Memory B cell (primary cell): ENCODE measurements around the gene INTS1.
A peak's percentile ranks its signal among the peaks of the same experiment; 100 is the strongest.

Source experiments
- ATAC-seq: fragments of 150-1000 bp; cut with Tn5 transposase; 2 replicates; pipeline ENCODE4 v1.10.0; 2021; ENCODE audit warnings: low read depth, mild to moderate bottlenecking, moderate library complexity
- DNase-seq, 2 donors: peaks; one replicate each; pipeline ENCODE4 v3.0.0; 2022; ENCODE audit warnings: low spot score in 2 of 2
- H3K27ac Mint-ChIP-seq: one replicate; pipeline ENCODE4 v1.8.0; 2022; ENCODE audit warnings: mild to moderate bottlenecking, moderate library complexity, mixed read lengths
- H3K27me3 Mint-ChIP-seq: one replicate; pipeline ENCODE4 v1.8.0; 2022; ENCODE audit warnings: mixed read lengths
- H3K36me3 Mint-ChIP-seq: one replicate; pipeline ENCODE4 v1.8.0; 2022; ENCODE audit warnings: mild to moderate bottlenecking, mixed read lengths
- H3K4me1 Mint-ChIP-seq: one replicate; pipeline ENCODE4 v1.8.0; 2022; ENCODE audit warnings: mixed read lengths
- H3K4me3 Mint-ChIP-seq: one replicate; pipeline ENCODE4 v1.8.0; 2022; ENCODE audit warnings: mild to moderate bottlenecking, moderate library complexity, mixed read lengths
- H3K9me3 Mint-ChIP-seq: one replicate; pipeline ENCODE4 v1.8.0; 2022; ENCODE audit warnings: mixed read lengths

The INTS1 gene

DNA sequence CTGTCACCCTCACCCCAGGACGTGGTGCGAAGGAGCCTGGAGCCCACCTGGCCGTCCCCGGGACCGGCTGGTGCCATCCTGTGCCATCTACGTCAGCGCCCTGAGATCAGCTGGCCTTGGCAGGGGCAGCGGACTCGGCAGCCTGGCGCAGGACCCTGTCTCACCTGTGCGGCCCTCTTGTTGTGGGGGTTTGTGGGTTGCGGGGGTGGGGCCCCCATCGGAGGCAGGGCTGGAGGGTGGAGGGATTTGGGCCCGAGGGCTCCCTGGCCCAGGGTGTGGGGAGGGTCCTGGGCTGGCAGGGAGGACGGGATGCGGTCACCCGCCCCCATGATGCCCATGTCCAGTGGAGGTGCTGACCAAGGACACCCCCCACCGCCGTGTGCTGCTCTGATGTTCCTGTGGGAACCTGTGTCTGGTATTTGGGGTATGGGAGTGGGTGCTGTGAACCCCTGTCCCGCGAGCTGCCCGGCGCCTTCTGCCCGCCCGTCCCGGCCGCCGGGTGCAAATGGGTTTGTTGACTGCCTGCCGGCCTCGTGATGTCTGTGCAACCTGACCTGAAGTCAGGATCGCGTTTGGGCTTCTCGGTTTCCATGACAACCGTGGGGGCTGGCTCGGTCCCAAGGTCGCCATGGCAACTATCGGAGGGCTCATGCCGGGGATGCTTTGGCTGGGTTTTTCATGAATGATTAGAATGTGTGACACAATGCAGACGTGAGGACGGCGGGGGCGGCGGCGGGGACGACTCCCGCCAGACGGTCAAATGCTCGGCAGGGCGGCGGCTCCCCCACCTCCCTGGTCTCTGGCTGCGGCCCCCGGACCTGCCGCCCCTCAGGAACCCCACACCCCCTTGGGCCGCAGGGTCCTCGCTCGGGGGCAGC is 33.6 kb upstream of the INTS1 start:
- H3K36me3 Mint-ChIP-seq: peaks cover 12% of the 10 kb centered on the region
- no peak for ATAC-seq
- no peak overlapping the region for H3K4me3 Mint-ChIP-seq
- DNase-seq: no peak
- H3K4me1 Mint-ChIP-seq: peaks cover 11% of the 10 kb centered on the region
- H3K27ac Mint-ChIP-seq: no peak overlapping the region
- no peaks in the 10 kb centered on the region for H3K9me3 Mint-ChIP-seq
- H3K27me3 Mint-ChIP-seq: no peaks in the 10 kb centered on the region

- Mint-ChIP-seq H3K4me3 (no peak overlapping the region), H3K27ac (no peak overlapping the region), H3K36me3 (peaks cover 12% of the 10 kb centered on the region), H3K27me3 (no peaks in the 10 kb centered on the region), H3K9me3 (no peaks in the 10 kb centered on the region), H3K4me1 (peaks cover 12% of the 10 kb centered on the region)
- ATAC-seq (no peak), DNase-seq (no peak)
Measured at GRCh38 chr7:1536743-1537534, 32.8 kb upstream of the INTS1 start.

- Mint-ChIP-seq H3K27ac (no peak overlapping the region), H3K36me3 (peaks cover 12% of the 10 kb centered on the region), H3K27me3 (no peaks in the 10 kb centered on the region), H3K4me3 (no peak overlapping the region), H3K9me3 (no peaks in the 10 kb centered on the region), H3K4me1 (peaks cover 17% of the 10 kb centered on the region)
- ATAC-seq: no peak
- DNase-seq: no peak
Measured at GRCh38 chr7:1536455-1536742, 32.2 kb upstream of the INTS1 start.

DNA sequence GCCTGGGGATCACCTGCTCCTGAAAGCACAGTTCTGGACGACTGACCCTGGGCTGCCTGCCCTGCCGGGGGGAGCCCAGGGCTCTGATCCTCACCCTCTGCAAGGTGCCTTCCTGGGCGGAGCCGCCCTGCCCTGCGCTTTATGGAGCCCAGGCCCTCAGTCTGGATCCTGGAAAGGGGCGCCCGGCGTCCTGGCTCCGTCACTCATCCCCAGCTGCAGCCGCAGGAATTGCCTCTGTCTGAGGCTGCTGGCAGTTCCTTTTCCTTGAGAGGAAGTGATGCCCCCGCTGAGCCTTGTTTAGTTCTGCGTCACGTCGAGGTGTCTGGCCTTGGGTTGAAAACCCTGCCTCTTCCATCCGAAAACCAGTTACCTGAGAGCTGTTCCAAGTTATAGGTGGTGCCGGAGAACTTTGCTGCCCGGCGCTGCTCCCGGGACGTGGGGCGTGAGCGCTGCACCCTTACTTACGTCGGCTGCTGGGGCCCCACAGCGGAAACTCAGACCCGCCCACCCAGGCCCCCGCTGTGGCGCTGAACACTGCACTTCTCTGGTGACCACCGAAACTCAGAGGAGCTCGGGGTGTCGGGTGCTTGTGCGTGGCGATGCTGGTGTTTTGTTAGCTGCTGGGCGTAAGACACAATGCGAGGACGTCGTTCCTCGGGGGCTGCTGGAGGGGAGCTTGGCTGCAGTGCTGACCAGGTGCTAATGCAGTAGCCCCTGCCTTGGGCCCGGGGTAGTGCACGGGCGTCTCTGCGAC is 31.7 kb upstream of the INTS1 start:
- no peak overlapping the region for H3K4me3 Mint-ChIP-seq

GRCh38 chr7:1535100-1535458 is 30.9 kb upstream of the INTS1 start:
- DNase-seq (no peak), ATAC-seq (no peak)
- Mint-ChIP-seq H3K27ac (no peak overlapping the region), H3K27me3 (no peaks in the 10 kb centered on the region), H3K4me1 (peaks cover 18% of the 10 kb centered on the region), H3K4me3 (no peak overlapping the region), H3K36me3 (peaks cover 7% of the 10 kb centered on the region), H3K9me3 (no peaks in the 10 kb centered on the region)

More for the DNA sequence above, 31.7 kb upstream of the INTS1 start:
- Mint-ChIP-seq H3K36me3 (peaks cover 9% of the 10 kb centered on the region), H3K4me1 (peaks cover 18% of the 10 kb centered on the region), H3K27ac (no peak overlapping the region), H3K9me3 (no peaks in the 10 kb centered on the region), H3K27me3 (no peaks in the 10 kb centered on the region)
- ATAC-seq: no peak
- no peak for DNase-seq

DNA sequence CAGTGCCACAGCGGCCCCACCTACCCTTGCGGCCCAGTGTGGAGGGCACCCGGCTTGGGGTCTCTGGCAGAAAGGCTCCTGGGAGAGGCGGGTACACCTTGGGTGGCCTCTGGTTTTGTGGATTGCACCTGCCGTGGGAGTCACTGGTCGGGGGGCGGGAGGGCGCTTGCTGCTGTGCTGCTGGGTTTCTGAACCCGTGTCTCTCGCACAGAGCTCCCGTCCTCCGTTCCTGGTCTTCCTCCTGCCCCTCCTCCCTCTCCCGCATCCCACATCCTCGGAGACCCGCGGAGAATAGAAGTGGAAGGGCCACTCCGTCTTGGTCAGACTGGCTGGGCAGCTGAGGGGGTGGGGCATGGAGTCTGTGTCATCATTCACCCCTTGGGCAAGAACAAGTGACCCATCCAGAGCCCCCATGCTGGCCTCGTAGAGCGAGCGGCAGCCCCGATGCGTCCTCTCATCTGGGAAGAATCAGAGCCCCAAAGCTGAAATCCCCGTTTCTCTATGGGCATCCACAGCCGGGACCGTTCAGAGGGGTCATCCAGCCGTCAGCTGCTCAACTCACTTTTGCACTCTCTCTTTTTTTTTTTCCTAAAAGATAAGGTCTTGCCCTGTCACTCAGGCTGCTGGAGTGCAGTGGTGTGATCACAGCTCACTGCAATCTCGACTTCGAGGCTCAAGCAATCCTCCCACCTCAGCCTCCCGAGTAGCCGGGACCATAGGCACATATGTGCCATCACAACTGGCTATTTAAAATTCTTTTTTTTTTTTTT is 30.3 kb upstream of the INTS1 start:
- peaks cover 18% of the 10 kb centered on the region for H3K4me1 Mint-ChIP-seq
- DNase-seq (no peak), ATAC-seq (no peak)
- no peak overlapping the region for H3K4me3 Mint-ChIP-seq
- no peaks in the 10 kb centered on the region for H3K27me3 Mint-ChIP-seq
- peaks cover 4% of the 10 kb centered on the region for H3K36me3 Mint-ChIP-seq
- H3K27ac Mint-ChIP-seq: peak overlapping the region; percentile 92
- H3K9me3 Mint-ChIP-seq: no peaks in the 10 kb centered on the region

GRCh38 chr7:1533547-1534329 is 29.5 kb upstream of the INTS1 start:
- DNase-seq: peak in 1 of 2 donors; percentile 0

DNA sequence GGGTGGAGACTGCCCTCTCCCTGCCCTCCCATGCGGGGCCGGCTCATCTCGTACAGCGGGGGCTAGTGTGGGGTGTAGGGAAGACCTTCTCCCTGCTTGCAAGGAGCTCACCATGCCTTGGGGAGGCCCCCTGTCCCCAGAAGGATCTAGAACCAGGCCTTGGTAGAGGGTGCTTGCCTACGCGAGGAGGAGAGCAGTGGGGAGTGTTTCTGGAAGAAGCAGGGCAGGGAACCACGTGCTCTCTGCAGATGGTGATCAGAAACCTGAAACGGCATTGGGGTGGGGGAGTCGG is 29.0 kb upstream of the INTS1 start:
- Mint-ChIP-seq H3K9me3 (no peaks in the 10 kb centered on the region), H3K4me1 (peaks cover 18% of the 10 kb centered on the region), H3K27ac (peak overlapping the region; percentile 92), H3K4me3 (peak overlapping the region; percentile 85), H3K27me3 (no peaks in the 10 kb centered on the region), H3K36me3 (peaks cover 1% of the 10 kb centered on the region)
- DNase-seq: peak in 1 of 2 donors; percentile 13
- ATAC-seq: no peak

More at GRCh38 chr7:1533547-1534329, 29.5 kb upstream of the INTS1 start:
- H3K27ac Mint-ChIP-seq: peak overlapping the region; percentile 92
- ATAC-seq: no peak
- peaks cover 18% of the 10 kb centered on the region for H3K4me1 Mint-ChIP-seq
- peaks cover 1% of the 10 kb centered on the region for H3K36me3 Mint-ChIP-seq
- no peaks in the 10 kb centered on the region for H3K9me3 Mint-ChIP-seq
- no peaks in the 10 kb centered on the region for H3K27me3 Mint-ChIP-seq
- H3K4me3 Mint-ChIP-seq: peak overlapping the region; percentile 85

- peak overlapping the region; percentile 85 for H3K4me3 Mint-ChIP-seq
- ATAC-seq (peak; percentile 18), DNase-seq (no peak)
- H3K36me3 Mint-ChIP-seq: peaks cover 1% of the 10 kb centered on the region
- peaks cover 18% of the 10 kb centered on the region for H3K4me1 Mint-ChIP-seq
- no peaks in the 10 kb centered on the region for H3K9me3 Mint-ChIP-seq
- H3K27me3 Mint-ChIP-seq: no peaks in the 10 kb centered on the region
- peak overlapping the region; percentile 92 for H3K27ac Mint-ChIP-seq
Measured at GRCh38 chr7:1532456-1533254, 28.5 kb upstream of the INTS1 start.

DNA sequence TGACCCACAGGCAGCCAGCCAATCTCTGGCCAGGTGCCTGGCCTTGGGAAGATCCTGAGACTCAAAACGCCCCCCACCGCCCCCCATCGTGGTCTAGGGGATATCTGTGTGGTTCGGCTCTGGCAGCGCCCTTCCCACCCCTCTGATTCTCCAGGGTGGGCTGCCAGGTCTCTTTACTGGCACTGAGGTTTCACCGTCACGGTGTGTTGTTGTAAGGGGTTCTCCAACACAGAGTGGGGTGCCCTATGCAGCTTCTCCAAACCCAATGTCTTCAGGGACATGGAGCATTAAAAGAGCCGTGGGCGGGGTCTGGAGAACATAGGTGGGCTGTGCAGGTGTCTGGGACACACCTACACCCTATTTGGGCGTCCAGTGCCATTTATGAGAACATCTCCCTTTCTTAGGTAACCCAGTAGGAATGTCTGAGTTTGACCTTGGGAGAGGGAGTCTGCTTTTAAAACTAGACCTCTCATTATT is 27.8 kb upstream of the INTS1 start:
- DNase-seq: no peak
- H3K27ac Mint-ChIP-seq: peak overlapping the region; percentile 92
- ATAC-seq: no peak
- no peaks in the 10 kb centered on the region for H3K27me3 Mint-ChIP-seq
- peak overlapping the region; percentile 85 for H3K4me3 Mint-ChIP-seq
- H3K36me3 Mint-ChIP-seq: peaks cover 1% of the 10 kb centered on the region
- H3K9me3 Mint-ChIP-seq: no peaks in the 10 kb centered on the region
- H3K4me1 Mint-ChIP-seq: peaks cover 18% of the 10 kb centered on the region

GRCh38 chr7:1531263-1531978 is 27.2 kb upstream of the INTS1 start:
- DNase-seq: peak; percentile 37 to 61
- H3K9me3 Mint-ChIP-seq: no peaks in the 10 kb centered on the region
- peaks cover 18% of the 10 kb centered on the region for H3K4me1 Mint-ChIP-seq
- H3K36me3 Mint-ChIP-seq: peaks cover 1% of the 10 kb centered on the region
- H3K4me3 Mint-ChIP-seq: peak overlapping the region; percentile 85
- peak overlapping the region; percentile 92 for H3K27ac Mint-ChIP-seq
- peaks cover 4% of the 10 kb centered on the region for H3K27me3 Mint-ChIP-seq
- peak; percentile 41 for ATAC-seq

- peak in 1 of 2 donors; percentile 40 for DNase-seq
- H3K4me3 Mint-ChIP-seq: no peak overlapping the region
Measured at GRCh38 chr7:1530946-1531262, 26.7 kb upstream of the INTS1 start.

More at GRCh38 chr7:1530946-1531262, 26.7 kb upstream of the INTS1 start:
- ATAC-seq: peak; percentile 60
- peaks cover 4% of the 10 kb centered on the region for H3K27me3 Mint-ChIP-seq
- peaks cover 1% of the 10 kb centered on the region for H3K36me3 Mint-ChIP-seq
- H3K27ac Mint-ChIP-seq: peak overlapping the region; percentile 92
- H3K9me3 Mint-ChIP-seq: no peaks in the 10 kb centered on the region
- peaks cover 18% of the 10 kb centered on the region for H3K4me1 Mint-ChIP-seq
